Measurements from ENCODE around the gene HSPA12A.
A peak's percentile ranks its signal among the peaks of the same experiment; 100 is the strongest.

Gene HSPA12A

DNA sequence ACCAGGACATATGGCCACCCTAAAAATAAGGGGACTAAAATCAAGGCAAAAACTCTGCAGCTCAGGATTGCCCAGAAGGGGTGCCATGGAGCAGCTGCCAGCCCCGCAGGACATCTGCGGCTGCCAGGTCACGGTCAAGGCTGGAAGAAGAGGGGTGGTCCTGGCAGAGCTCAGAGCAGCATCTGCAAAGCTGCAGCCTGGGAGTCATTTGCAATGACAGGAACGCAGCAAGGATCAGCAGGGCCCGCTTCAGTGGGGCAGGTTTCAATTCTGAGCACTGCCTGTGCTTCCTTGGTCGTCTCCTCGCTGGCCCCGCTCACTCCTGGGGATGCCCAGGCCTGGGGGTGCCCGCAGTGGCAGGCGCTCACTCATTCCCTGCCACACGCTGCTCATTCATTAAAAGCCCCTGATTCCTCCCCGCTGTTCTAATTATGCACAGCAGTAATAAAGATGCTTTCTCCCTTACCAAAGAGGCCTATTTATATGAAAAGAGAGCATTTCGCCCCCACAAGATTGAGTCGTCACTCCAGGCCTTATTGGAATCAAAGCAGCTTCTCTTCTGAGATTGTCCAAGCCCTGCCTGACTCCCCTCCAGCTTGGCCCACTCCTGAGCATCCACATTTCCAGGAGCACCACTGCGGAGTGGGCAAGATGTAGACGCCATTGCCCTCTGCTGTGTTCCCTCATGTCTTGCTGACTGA is 4.6 kb downstream of the HSPA12A start:
- no peak overlapping the region for H3K27ac ChIP-seq
- no peaks in the 10 kb centered on the region for H3K9me3 ChIP-seq (ENCODE audit: severe bottlenecking)
- no peaks in the 10 kb centered on the region for H3K36me3 ChIP-seq
- no peak overlapping the region for H3K4me3 ChIP-seq (ENCODE audit: low read depth, low read length)
- peak; percentile 24 for DNase-seq
- H3K27me3 ChIP-seq (ENCODE audit: insufficient read depth, low read depth, severe bottlenecking) = no peaks in the 10 kb centered on the region
- TF ChIP-seq, protein P1, sequence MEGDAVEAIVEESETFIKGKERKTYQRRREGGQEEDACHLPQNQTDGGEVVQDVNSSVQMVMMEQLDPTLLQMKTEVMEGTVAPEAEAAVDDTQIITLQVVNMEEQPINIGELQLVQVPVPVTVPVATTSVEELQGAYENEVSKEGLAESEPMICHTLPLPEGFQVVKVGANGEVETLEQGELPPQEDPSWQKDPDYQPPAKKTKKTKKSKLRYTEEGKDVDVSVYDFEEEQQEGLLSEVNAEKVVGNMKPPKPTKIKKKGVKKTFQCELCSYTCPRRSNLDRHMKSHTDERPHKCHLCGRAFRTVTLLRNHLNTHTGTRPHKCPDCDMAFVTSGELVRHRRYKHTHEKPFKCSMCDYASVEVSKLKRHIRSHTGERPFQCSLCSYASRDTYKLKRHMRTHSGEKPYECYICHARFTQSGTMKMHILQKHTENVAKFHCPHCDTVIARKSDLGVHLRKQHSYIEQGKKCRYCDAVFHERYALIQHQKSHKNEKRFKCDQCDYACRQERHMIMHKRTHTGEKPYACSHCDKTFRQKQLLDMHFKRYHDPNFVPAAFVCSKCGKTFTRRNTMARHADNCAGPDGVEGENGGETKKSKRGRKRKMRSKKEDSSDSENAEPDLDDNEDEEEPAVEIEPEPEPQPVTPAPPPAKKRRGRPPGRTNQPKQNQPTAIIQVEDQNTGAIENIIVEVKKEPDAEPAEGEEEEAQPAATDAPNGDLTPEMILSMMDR (IDR thresholded peaks at IDR 0.05; ENCODE audit: low read depth, low read length) = peak; percentile 58

DNA sequence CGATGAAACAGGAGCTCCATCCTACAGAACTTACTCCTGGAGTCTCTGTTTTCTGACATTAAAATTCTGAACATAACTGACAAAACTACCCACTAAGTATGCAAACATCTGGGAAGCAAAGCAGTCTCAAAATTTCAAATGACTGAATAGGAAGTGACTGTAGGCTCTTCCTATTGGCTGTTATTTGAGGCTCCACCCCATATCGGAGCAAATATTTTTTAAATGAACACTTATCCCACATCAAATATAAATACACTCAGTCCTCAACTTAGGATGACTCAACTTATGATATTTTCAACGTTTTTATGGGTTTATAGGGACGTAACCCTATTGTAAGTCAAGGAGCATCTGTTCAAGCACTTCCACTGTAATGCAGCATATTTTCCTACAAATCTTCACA is 8.8 kb downstream of the HSPA12A start:
- no peak for DNase-seq
- H3K27me3 ChIP-seq (ENCODE audit: insufficient read depth, low read depth, severe bottlenecking) = no peaks in the 10 kb centered on the region
- no peaks in the 10 kb centered on the region for H3K9me3 ChIP-seq (ENCODE audit: severe bottlenecking)
- H3K27ac ChIP-seq = no peak overlapping the region
- no peaks in the 10 kb centered on the region for H3K36me3 ChIP-seq
- TF ChIP-seq, protein P1 (IDR thresholded peaks at IDR 0.05; ENCODE audit: low read depth, low read length) = no peak
- no peak overlapping the region for H3K4me3 ChIP-seq (ENCODE audit: low read depth, low read length)

DNA sequence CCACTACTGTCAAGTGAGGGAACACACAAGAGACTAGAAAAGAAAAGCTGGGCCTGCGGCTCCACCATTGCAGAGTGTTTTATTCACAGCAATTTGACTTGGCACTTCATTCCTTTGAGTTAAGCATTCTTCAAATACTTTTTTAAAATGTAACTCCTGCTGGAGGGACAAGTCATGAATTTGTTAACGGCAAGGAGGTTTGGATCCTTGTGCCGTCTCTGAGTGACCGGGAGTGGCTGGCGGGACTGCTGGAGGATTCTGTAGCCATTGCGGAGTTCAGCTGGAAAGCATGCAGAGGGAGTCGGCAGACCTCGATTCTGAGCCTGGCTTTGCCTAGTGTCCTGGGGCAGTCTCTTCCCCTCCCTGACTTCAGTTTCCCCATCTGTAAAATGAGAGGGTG is 9.8 kb downstream of the HSPA12A start:
- H3K27me3 ChIP-seq (ENCODE audit: insufficient read depth, low read depth, severe bottlenecking) = no peaks in the 10 kb centered on the region
- no peaks in the 10 kb centered on the region for H3K9me3 ChIP-seq (ENCODE audit: severe bottlenecking)
- DNase-seq = no peak
- H3K4me3 ChIP-seq (ENCODE audit: low read depth, low read length) = no peak overlapping the region
- H3K36me3 ChIP-seq = no peaks in the 10 kb centered on the region
- TF ChIP-seq, protein P1 (IDR thresholded peaks at IDR 0.05; ENCODE audit: low read depth, low read length) = no peak
- no peak overlapping the region for H3K27ac ChIP-seq

DNA sequence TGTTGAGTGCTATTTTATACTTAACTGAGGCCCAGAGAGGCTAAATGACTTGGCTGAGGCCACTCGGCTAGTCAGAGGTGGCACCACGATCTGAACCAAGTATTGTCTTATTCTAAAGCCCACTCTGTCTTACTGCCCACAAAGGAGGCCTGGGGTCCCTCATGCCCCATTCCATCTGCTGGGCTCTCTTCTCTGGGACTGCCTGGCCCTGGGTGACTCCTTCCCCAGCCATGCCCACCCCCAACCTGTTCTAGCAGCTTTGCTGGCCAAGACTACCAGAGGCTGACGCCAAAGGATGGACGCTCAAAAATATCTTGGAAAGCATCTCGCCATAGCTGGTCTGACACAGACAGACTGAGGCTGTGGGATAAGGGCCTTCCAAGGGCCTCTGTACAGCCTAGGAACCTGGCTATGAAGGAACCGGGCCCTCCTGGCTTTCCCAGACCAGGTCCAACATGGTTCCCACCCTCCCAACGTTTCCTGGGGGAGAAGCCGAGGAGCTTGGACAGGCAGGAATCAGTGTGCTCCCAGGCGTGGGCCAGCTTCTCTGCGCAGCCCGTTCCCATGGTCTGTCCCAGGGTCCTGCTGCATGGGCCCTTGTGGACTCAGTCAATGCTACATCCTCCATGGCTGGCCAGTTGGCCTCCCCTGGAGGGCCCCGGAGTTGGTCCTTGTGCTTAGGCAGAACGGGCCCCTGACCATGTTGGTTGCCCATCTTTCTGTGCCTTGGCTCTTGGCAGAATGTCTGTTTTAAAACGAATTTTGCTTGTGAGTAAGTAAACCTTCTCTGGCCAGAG is 11.7 kb downstream of the HSPA12A start:
- no peaks in the 10 kb centered on the region for H3K27me3 ChIP-seq (ENCODE audit: insufficient read depth, low read depth, severe bottlenecking)
- H3K9me3 ChIP-seq (ENCODE audit: severe bottlenecking) = no peaks in the 10 kb centered on the region
- no peaks in the 10 kb centered on the region for H3K36me3 ChIP-seq
- DNase-seq = no peak
- TF ChIP-seq, protein P1 (IDR thresholded peaks at IDR 0.05; ENCODE audit: low read depth, low read length) = no peak
- no peak overlapping the region for H3K4me3 ChIP-seq (ENCODE audit: low read depth, low read length)
- no peak overlapping the region for H3K27ac ChIP-seq

DNA sequence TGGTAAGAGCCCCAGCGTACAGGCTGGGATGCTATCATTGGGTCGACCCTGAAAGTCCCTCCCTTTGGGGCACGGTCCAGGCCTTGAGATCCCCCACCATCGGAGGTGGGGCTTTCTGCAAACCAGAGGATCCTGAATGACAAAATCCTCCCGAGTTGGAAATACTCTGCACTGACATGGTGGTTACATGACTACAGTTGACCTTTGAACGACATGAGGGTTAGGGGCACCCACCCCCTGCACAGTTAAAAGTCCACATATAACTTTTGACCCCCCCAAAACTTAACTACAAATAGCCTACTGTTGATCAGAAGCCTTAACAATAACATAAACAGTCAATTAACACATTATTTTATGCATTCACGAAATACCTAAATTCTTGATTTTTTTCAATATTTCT is 13.1 kb downstream of the HSPA12A start:
- no peak for DNase-seq
- TF ChIP-seq, protein P1 (IDR thresholded peaks at IDR 0.05; ENCODE audit: low read depth, low read length) = no peak
- H3K27ac ChIP-seq = no peak overlapping the region
- no peaks in the 10 kb centered on the region for H3K9me3 ChIP-seq (ENCODE audit: severe bottlenecking)
- no peaks in the 10 kb centered on the region for H3K27me3 ChIP-seq (ENCODE audit: insufficient read depth, low read depth, severe bottlenecking)
- H3K4me3 ChIP-seq (ENCODE audit: low read depth, low read length) = no peak overlapping the region
- no peaks in the 10 kb centered on the region for H3K36me3 ChIP-seq
